ENCODE results near the gene KIRREL3. TPM values are rescaled to one million over a fixed set of nuclear protein-coding genes. Genes with fewer than 3 reads are reported as not detected.

KIRREL3 gene
- total RNA-seq, 2 donors from 2014 or later: 0.28 TPM; not detected in 1

GRCh38 chr11:126612671-126613070, 387.9 kb downstream of the KIRREL3 start:
- Histone ChIP-seq H3K4me1 (replicated peaks) (no peaks in the 10 kb centered on the region), H3K9me3 (no peaks in the 10 kb centered on the region), H3K36me3 (no peaks in the 10 kb centered on the region), H3K4me3 (no peak overlapping the region), H3K27ac (no peak overlapping the region), H3K27me3 (replicated peaks; ENCODE audit: insufficient read depth) (no peaks in the 10 kb centered on the region)
- WGBS: 91% methylated on average over 8 of the region's 8 CpGs
- intact Hi-C loops (cut with DNase I): no loop called here
- TF ChIP-seq POLR2A (IDR thresholded peaks at IDR 0.05) (no peak), CTCF (IDR thresholded peaks at IDR 0.05) (no peak), POLR2AphosphoS5 (IDR thresholded peaks at IDR 0.05) (no peak)
- DNase-seq (ENCODE audit: low spot score): no peak

- WGBS: 88% methylated on average over 8 of the region's 8 CpGs
- TF ChIP-seq POLR2AphosphoS5 (IDR thresholded peaks at IDR 0.05) (no peak), POLR2A (IDR thresholded peaks at IDR 0.05) (no peak), CTCF (IDR thresholded peaks at IDR 0.05) (no peak)
- Histone ChIP-seq H3K27ac (no peak overlapping the region), H3K9me3 (no peaks in the 10 kb centered on the region), H3K4me1 (replicated peaks) (no peaks in the 10 kb centered on the region), H3K36me3 (no peaks in the 10 kb centered on the region), H3K4me3 (no peak overlapping the region), H3K27me3 (replicated peaks; ENCODE audit: insufficient read depth) (no peaks in the 10 kb centered on the region)
- DNase-seq (ENCODE audit: low spot score): no peak
- intact Hi-C loops (cut with DNase I): no loop called here
Measured at GRCh38 chr11:126611438-126611837, 389.1 kb downstream of the KIRREL3 start.

GRCh38 chr11:126608658-126609057, 391.9 kb downstream of the KIRREL3 start:
- no peaks in the 10 kb centered on the region for H3K36me3 ChIP-seq
- H3K4me3 ChIP-seq: no peak overlapping the region
- H3K9me3 ChIP-seq: no peaks in the 10 kb centered on the region
- intact Hi-C loops (cut with DNase I): loop anchor here (10.0 kb wide), 1 partner anchor 386 kb away; no protein-coding TSS in a partner anchor
- H3K27ac ChIP-seq: no peak overlapping the region
- no peak for DNase-seq (ENCODE audit: low spot score)
- no peaks in the 10 kb centered on the region for H3K4me1 ChIP-seq (replicated peaks)
- WGBS: 70% methylated on average over 1 of the region's 1 CpG
- no peak for TF ChIP-seq POLR2AphosphoS5 (IDR thresholded peaks at IDR 0.05)
- no peak for TF ChIP-seq CTCF (IDR thresholded peaks at IDR 0.05)
- no peak for TF ChIP-seq POLR2A (IDR thresholded peaks at IDR 0.05)
- H3K27me3 ChIP-seq (replicated peaks; ENCODE audit: insufficient read depth): no peaks in the 10 kb centered on the region

GRCh38 chr11:126607776-126608541, 392.6 kb downstream of the KIRREL3 start:
- 46% methylated on average over 19 of the region's 19 CpGs for WGBS
- Histone ChIP-seq H3K36me3 (no peaks in the 10 kb centered on the region), H3K4me1 (replicated peaks) (no peaks in the 10 kb centered on the region), H3K9me3 (no peaks in the 10 kb centered on the region), H3K27me3 (replicated peaks; ENCODE audit: insufficient read depth) (no peaks in the 10 kb centered on the region), H3K27ac (no peak overlapping the region), H3K4me3 (no peak overlapping the region)
- no peak for TF ChIP-seq CTCF (IDR thresholded peaks at IDR 0.05)
- no peak for TF ChIP-seq POLR2A (IDR thresholded peaks at IDR 0.05)
- TF ChIP-seq POLR2AphosphoS5 (IDR thresholded peaks at IDR 0.05): no peak
- no peak for DNase-seq (ENCODE audit: low spot score)
- intact Hi-C loops (cut with DNase I): loop anchor here (10.0 kb wide), 1 partner anchor 387 kb away; no protein-coding TSS in a partner anchor

- H3K9me3 ChIP-seq: no peaks in the 10 kb centered on the region
- peak; percentile 25 for DNase-seq (ENCODE audit: low spot score)
- H3K4me3 ChIP-seq: no peak overlapping the region
- intact Hi-C loops (cut with DNase I): loop anchor here (10.0 kb wide), 1 partner anchor 387 kb away; no protein-coding TSS in a partner anchor
- no peaks in the 10 kb centered on the region for H3K36me3 ChIP-seq
- TF ChIP-seq POLR2A (IDR thresholded peaks at IDR 0.05) (no peak), CTCF (IDR thresholded peaks at IDR 0.05) (peak in 3 of 4 experiments; percentile 44 to 58 (median 57))
- H3K27ac ChIP-seq: no peak overlapping the region
- H3K4me1 ChIP-seq (replicated peaks): no peaks in the 10 kb centered on the region
- no peaks in the 10 kb centered on the region for H3K27me3 ChIP-seq (replicated peaks; ENCODE audit: insufficient read depth)
- WGBS: 11% methylated on average over 8 of the region's 8 CpGs
Measured at GRCh38 chr11:126607374-126607773, 393.2 kb downstream of the KIRREL3 start.

Measured in prostate gland (tissue), 2 donors.